Suppressor macrophage treated with lipopolysaccharide for 1 hour (primary cell): ENCODE results near the gene ZNF608.

Experiments
- DNase-seq, 3 donors: peaks; one replicate each; pipeline ENCODE4 v3.0.0-alpha.2; 2020 to 2022

Gene ZNF608

DNA sequence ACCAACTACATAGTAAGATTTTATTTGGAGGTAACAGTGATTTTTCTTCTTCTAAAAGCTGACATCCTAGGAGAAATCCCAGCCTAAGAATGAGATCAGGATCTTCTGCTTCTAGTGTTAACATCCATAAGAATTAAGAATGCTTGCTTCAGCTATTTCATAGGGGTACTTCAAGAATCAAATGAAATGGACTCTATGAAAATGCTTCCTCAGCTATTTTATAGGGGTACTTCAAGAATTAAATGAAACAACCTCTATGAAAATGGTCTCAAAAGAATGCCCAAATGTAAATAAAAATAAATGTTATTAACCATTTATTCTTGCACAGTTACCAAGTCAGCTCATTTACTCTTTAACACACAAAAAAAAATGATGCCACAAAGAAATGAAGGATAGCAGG is 31.5 kb downstream of the ZNF608 start:
- no peak for DNase-seq

DNA sequence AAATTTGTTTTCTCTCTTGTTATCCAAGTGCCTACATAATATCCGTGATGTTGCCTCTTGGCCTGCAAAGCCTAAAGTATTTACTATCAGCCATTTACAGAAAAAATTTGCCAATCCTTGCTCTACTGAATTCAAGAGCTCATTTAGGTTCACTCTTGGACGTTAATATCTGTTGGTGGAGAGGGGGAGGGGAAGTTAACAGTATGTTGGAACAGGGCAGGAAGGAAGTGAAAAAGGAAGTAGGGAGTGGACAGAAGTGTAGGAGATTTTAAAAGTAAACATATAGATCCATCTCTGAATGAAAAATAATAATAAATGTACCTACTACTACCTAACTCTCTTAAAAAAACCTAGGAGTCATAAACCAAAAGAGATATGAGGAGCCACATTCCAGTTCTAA is 32.8 kb downstream of the ZNF608 start:
- DNase-seq = peak in 1 of 3 donors; percentile 15

DNA sequence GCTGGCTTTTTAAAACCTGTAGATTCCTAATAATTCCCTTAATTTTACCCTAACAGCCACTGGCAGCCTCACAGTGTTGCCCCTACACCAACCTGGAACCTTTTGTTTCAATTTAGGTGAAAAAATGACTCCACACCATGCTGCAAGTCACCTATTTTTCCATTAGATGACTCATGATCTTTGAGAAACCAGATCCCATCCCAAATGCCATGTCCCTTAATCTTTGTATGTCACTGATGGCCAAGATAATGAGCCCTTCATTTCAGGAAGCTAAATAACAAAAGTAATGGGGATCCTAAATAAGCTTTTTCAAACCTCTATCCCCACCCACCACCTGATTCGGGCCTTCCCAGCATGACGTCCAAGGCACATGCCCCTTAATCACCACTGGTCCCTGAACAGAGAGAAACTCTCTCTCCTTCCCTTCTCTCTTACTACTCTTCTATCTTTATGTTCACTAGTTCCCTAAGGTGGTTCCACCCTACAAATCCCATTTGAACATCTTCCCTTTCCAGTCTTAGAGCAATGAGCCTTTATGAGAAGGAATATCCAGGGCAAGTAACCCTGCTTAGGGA is 33.6 kb downstream of the ZNF608 start:
- peak; percentile 13 to 38 (median 21) for DNase-seq

DNA sequence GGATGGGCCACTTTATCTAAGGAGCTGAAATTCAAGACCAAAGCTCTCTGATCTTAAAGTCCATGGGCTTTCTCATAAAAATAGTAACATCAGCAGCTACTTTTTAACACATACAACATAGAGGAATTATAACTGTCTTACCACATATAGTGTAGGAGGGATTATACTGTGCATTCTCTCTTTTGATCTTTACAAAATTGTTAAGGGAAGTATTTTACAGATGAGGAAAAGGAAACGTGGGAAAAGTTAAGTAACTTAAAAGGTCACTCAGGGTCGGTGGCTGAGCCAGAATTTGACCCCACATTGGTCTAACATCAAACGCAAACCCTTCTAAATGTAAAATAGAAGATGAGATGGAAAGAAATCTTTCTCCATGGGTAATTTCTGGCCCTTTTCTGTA is 38.4 kb downstream of the ZNF608 start:
- peak in 1 of 3 donors; percentile 15 for DNase-seq

DNA sequence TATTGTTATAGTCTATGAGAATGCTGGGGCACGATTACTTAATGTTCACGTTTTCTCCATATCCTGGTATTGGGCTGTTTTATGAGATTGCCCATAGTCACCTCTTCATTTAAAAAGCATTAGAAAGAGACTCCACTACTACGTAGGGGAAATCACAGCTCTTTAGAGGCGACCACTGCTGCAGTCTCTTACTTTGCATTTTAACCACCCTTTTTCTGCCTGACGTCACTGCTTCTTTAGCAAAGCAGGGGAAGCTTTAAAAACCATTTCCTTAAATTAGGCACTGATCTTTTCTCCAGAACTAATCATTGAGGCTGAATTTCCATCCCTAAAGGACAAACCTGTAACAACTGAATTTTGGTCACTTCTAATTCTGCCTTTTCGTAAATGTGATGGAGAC is 38.9 kb downstream of the ZNF608 start:
- DNase-seq = peak; percentile 24 to 40 (median 26)

DNA sequence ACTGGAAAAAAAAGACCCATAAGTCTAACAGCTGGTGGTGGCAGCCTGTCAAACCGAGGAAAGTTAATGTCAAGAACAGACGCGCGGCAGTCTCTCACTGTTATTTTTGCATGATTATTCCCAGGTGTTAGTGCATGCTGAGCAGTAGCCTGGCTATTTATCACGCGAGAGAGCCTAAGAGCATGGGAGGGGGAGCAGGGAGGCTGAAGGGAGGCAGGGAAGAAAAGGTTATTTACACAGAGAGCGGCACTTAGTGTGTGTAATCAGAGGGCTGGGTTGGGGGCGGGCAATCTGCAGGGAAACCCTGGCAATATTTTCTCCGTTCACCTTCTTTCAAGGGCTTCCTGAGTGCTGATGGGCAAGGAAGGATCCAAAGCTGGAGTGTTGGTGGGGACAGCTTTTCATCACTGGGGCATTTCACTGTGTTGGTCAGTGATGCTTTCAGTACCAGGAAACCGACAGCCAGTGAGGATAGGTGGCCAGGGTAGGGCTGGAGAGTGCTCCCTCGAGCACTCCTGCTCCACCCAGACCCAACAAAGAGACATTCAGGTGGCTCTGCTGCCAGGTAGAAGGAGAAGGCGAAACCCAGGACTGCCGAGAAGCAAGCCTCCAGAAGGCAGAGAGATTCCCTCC is 39.6 kb downstream of the ZNF608 start:
- no peak for DNase-seq

DNA sequence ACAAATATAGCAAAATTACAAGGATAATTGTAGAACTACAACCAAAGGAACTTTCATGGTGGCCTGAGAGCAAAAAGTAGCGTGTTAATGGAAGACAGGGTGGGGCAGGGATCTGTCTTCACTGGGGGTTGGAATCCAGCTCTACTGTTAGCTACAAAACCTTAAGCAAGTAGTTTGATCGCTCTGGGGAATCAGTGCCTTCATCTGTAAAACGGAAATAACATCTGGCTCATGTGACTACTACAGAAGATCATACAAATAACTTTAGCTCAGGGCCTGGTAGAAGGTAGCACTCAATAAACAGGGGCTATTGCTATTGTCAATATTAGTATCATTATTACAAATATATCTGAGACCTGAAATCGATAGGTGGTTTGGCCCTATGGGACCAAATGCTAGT is 40.4 kb downstream of the ZNF608 start:
- no peak for DNase-seq

DNA sequence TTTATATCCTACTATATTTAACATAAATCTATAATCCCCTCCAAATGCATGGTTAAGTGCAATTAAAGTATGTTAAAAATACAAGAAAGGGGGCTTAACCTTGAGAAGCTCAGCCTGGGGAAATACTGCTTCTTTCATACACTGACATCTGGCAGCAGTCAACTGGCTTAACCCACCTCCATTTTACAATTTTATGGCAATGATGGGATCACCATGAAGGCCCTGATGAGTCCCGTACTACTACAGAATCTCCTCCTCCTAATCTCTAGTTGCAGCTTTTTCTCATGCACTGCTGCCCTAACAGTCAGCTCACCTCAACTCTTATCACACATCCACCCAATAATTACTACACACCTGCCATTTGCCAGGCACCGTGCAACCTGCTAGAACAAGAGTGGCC is 40.9 kb downstream of the ZNF608 start:
- no peak for DNase-seq

DNA sequence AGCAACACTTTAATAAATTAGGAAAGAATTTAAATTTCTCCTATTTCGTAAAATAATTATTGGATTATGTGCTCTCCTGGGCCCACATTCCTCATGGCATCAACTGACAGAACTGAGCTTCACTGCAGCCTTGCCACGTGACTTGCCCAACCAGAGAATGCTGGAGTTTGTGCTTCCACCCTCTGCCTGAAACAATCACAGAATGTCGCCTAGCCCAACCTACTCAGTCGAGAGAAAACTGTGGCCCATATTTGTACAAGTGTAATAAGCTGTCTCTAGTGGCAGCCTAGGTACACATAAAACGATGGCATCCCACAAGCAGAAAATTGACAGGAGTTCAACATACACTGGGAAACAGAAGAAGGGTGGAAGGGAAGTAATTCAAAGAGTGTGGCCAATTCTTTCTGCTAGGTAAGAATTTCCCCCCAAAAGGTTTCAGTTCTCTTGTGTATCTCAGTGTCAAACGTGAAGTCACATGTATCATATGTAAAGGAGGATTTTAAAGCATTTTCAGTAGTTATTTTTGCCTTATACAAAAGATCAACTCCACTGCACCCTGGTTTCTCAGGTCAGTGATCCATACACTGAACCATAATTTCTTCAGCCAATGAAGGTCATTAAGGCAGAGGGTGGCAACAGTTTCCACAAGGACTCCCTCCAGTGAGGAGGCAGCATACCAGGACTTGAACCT is 41.7 kb downstream of the ZNF608 start:
- no peak for DNase-seq

DNA sequence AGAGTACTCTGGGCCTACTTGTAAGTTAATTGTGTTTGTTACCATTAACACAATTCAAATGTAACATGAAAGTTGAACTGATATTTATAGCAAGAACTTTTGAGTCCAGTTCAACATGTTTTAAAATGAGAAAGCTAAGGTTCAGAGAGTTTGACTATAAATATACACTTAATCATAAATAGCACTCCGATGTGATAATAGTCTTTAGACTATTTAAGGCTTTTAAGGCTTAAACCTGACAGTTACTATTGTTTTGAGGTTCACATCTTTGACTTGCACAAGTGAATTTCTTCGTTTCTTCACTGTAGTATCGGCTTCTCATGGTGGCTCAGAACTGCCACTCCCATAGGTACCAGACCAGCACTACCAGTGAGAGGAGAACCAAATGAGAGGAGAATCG is 42.4 kb downstream of the ZNF608 start:
- no peak for DNase-seq

DNA sequence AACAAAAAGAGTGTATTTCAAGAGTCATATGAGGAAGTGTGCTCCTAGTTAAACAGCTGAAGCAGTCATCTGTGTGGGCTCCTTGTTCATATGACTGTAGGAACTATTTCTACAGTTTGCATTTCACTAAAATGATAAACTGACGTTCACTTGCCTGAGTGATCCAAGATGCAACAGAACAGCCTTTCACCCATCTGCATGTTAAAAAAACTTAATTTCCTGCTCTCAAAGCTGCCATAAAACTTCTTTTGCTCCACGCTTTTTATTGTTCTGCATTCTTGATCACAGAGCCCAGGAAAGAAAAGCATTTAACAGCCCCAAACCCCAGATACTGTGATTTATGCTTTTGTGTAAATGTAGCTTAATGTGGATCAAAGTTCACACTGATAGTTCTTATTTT is 43.9 kb downstream of the ZNF608 start:
- peak; percentile 44 to 49 (median 47) for DNase-seq

DNA sequence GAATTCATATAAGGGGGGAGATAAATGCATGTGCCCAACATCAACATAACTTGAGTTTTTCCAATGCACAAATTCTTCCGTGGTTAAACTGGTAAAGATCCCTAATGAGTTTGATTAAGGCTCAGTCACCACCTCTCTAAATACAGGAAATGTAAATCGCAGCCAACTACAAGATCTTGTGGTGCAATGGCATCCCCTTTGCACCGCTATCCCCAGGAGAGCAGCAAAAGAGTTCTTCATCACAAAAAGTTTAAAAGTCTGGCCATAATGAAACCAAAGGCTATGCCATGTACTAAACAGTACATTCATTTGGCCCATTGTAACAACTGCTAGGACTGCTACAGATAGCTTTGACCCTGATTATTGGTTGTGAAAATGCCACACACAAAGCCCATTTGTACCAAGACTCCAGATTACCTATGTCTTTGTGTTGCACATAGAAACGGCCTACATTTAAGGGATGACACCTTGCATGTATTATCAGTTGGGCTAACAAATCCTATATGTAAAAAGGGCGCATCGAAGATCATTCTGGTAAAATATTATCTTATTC is 44.5 kb downstream of the ZNF608 start:
- DNase-seq = no peak

DNA sequence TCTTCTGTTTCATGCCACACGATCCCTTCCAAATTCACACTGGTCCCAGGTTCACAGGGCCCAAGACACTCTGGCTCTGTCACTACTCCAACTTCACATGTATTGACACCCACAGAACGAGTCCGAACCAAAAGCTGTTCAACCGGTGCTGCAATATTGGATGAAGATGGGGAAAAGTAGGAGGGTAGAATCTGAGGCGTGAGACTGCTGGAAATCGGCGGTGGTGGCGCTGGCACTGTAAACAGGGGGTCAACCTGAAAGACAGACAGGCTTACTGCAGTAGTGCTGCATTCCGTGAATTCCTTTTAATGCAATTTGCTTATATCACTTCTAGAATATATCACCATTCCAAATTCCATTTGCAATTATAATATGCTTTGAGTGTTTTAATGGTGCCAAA is 45.4 kb downstream of the ZNF608 start:
- DNase-seq = no peak

DNA sequence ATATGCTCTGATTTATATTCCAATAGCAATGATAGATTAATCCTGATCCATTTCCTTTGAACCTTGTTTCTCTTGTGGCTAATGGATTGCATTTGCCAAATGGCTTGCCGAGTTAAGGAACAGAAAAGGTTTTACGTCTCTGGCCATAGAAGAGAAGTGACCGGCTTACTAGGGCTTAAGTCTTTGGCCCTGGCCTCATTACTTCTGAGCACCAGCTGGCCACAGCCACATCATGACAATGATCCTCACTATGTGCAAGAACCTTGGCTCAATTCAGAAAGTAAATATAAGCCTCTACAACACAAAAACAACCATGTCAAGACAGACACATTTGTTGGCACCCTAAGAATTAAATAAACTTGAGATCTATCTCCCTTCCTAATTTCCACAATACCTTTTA is 46.1 kb downstream of the ZNF608 start:
- DNase-seq = no peak

DNA sequence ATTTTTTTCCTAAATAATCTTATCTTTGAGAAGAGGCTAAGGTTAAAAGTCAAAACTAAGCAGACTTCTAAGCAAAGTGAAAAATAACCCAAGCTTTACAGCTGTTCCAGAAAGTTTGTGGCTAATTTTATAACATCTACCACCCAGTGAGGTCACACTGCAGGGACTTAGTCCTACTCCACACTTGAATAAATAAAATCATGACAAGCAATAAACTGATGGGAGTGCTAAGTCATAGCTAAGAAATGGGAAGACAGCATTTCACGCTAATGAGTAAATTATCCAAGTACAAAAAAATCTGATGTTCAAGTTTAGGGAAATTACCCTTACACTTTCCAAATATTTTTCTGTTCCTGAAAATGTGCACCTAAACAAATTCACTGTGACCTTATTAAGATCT is 47.7 kb downstream of the ZNF608 start:
- no peak for DNase-seq

DNA sequence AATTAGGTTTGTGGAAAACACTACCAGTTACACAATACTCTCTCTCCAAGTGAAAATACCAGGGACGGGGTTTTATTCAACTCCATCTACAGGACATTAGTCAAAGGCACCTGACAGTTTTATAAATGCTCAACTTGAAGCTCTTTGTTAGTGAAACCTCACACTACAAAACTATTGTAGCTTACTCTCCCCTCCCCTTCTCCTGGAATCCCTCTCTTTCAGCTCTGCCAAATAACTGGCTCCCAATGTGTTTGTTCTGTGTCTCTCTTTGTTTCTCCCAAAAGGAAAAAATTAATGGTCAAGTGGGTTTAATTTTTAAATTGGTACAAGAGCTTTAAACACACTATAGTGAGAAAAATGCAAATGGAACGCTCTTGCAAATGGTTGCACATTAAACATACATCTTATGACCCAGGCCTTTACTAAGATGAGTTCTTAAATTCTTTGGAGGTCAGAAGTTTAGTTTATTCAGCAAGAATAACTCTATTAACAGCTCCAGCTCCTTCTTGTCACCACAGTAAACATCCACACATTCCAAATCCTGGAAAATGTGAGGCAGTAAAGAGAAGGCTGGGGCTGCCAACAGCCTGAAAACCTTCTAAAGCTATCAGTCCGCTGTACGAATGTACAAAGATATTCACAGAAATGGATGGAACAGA is 48.4 kb downstream of the ZNF608 start:
- DNase-seq = no peak

DNA sequence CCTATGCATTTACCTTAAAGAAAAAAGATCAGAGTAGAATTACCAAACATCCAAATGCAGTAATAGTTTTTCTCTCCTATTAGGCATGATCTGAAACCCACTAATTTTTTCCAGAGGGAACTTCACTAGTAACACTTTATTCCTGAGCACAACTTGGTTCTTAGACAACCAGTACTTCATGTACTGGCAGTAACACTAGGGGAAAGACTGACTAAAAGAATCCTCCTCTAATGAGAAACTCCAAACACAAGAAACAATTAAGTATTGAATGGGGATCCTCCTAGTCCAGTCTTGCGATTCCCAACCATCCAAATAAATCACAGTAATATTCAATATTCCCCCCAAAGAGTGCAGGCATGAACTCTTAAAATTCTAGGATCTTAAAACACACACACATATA is 48.9 kb downstream of the ZNF608 start:
- DNase-seq = no peak

DNA sequence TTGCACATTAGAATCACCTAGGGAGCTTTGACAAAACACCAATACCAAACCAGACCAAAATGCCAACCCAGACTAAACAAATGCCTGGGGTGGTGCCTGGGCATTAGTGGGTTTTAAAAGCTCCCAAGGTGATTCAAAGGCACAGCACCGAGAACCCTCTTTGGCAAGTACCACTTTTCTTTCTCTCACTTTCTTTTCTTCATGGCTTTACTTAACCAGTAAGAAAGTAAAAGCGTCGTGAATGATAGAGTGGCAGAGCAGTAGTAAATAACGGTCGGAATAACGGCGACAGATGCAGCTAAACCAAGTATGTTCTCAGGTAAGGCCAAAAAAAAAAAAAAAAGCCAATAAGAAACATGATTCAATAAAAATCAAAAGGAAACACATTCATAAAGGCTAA is 49.5 kb downstream of the ZNF608 start:
- DNase-seq = no peak
